Activated effector memory CD4-positive, alpha-beta T cell treated with anti-CD3 and anti-CD28 coated beads, Interleukin-2, amount 50 U/mL, for 16 hours (primary cell): Measurements from ENCODE around the gene CSNK1G1.
A peak's percentile ranks its signal among the peaks of the same experiment; 100 is the strongest.

ENCODE experiments used
- DNase-seq: peaks from one replicate; pipeline ENCODE4 v3.0.0-alpha.2; 2020

The CSNK1G1 gene

DNA sequence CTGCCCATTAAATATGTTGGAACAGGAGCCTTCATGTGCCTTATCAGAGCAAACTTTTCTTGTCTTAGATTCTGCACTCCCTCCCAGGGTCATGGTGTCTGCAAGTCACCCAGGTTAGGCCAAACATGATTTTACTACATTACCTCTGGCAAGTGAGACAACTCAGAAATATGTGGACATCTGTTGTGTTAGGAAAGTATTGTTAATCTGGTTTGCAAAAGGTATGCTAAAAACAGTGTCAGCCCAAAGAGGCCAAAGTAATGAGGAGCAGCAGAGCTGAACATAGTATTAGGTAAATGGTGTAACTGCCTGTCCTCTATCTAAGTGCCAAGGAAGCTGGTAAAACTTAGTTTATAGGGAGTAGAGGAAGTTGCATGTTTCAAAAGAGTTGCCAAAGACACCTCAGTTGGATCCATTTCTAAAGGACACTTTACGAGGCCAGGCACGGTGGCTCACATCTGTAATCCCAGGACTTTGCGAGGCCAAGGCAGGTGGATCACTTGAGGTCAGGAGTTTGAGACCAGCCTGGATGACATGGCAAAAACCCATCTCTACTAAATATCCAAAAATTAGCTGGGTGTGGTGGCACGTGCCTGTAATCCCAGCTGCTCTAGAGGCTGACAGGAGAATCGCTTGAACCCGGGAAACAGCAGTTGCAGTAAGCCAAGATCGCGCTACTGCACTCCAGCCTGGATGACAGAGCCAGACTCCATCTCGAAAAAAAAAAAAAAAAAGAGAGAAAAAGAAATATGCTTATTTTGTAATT is 170.6 kb downstream of the CSNK1G1 start:
- no peak for DNase-seq

DNA sequence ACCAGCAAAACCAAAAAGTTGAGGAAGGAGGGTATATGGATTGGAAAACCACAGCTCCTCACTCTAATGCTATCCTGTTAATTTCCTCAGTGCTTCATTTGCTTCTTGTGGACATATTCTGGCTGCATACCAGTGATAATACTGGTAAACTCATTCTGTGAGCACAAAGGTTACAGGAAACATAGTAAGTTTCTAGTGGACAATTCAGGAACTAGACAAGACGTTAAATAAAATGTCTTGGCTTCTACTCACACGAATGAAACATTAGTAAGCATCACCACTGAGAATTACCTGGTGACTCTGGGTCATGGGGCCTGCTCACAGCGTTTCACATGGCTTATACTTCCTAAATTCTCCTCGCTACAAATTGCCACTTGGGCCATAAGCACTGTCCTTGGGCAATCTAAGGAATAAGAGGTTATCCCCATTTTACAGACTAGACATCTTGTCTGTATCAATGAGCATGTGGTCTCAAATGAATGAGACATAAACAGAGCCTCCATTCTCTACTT is 173.1 kb downstream of the CSNK1G1 start:
- DNase-seq = no peak

DNA sequence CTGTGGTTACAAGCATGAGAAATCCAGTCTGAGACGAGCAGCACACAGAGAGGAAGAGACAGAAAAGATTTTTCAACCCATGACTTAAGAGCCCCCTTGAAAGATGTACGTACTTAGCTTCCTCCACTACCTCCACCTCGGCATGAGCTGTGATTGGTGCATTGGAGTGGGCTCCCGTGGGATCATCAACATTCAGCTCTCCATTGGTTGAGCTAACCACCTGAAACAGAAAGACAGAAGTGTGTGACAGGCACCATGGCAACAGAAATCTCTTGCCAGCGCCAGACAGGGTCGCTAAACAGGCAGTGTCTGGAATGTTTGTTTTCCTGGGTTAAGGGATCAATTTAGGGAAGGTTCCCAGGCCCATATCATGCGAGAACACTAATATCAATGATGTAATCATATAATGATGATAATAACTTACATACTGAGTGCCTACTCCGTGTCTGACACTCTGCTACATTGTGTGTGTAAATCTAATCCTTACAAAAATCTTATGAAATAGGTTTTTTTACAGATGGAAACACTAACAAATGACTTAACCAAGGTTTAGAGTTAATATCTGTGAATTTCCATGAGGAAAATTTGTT is 175.6 kb downstream of the CSNK1G1 start:
- no peak for DNase-seq

DNA sequence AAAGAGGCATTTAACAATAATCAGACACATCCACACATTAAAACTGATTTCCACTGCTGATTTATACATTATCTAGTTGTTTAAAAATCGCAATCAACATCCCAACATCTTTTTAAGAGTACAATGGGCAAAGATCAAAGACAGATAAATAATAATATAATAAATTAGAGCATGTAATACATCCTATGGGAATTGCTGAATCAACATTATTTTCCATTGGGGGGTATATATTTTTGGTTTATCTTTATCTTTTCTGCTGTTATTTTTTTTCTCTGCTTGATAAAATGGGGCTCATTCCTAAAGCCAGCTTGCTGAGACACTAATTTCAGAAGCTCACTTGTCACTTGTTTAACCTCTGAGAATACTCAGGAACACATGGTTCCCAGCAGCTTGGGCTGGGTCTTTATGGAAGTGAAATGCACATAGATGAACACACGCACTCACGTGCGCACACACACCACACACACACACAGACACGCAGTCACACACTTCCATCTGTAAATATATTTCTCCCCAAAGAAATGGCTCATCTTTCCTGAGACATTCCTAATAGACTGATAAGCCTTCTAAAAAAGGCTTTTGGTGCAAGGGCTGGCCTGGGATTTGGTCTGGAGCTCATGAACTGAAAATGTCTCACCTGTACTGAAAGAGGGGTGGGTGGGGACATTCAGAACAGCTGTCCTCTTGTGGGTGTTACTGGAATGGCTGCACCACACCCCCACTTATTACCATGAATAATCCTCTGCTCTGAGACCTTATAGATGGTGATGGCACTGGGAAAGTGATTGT is 189.7 kb downstream of the CSNK1G1 start:
- DNase-seq = no peak

DNA sequence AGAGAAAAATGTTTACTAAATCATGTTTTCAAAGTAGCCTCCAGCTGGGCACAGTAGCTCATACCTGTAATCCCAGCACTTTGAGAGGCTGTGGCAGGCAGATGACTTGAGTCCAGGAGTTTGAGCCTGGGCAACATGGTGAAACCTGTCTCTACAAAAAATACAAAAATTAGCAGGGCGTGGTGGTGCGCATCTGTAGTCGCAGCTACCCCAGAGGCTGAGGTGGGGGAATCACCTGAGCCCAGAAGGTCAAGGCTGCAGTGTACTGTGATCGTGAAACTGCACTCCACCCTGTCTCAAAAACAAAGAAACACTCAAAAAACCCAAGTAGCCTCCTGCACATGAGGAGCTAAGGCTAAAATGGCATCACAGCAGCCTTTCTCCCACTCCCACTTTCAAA is 191.5 kb downstream of the CSNK1G1 start:
- no peak for DNase-seq

DNA sequence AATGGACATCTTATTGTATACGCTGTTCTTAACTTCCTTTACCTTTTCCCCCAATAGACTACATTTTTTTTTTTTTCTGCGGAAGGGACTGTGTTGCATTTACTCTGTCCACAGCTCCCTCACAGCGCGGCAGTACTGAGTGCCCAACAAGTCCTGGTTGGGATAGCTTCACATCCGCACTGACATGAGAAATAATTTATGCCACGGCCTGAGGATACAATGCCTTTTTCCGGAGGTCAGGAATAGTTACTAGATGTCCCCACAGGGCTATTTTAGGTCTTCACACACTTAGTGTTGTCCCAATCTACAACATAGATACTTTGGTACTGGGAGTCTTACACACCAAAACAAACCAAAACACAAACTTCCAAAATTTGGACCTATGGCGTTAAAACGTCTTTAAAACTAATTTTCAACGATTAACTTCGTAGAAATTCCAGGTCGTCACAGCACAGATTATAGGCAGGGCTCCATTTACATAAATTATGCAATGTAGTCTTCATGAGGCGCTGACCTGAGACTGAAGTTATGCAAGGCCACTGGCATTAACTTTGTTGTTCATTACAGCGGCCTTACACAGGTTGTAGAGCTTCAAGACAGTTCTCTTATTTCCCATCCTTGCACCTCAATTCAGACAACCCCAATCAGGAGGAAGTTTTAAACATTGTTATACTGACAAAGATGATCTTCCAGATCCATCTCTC is 192.2 kb downstream of the CSNK1G1 start:
- DNase-seq = no peak

DNA sequence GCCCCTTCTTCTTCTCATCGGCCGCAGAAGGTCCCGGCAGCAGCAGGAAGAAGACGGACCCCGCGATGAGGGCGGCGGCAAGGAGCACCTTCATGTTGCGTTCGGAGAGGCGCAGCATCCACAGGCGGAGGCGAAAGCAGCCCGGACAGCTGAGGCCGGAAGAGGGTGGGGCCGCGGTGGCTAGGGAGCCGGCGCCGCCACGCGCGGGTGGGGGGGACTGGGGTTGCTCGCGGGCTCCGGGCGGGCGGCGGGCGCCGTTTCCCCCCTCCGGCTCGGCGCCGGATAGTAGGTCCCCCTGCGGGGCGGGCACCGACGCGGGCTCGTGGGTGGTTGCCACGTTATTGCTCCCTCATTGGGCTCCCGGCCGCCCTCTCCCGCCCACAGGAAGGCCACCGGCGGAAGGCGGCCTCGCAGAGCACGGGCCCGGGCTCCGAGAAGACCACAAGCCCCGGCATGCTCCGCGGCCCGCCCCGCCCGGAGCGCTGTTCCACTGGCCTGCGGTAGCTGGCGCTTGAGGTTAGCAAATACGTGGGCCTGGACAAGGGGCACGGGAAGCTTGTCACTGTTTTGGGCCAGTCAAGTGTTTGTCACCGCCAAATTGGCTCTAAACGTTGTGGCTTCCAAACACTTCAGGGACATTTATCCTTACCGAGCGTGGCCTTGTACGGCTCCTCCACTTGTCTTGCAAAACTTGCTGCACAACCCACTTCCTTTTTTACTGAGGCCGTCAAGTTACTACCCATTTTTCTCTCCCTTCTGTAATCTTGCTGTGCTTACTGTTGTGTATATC is 192.9 kb downstream of the CSNK1G1 start, which contains the start of gene PPIB:
Gene PPIB, minus strand, starts transcription at position 154 of the 790 bp plus-strand sequence. Its CDS starts 36 bp downstream, at position 118.
- DNase-seq = peak; percentile 99

DNA sequence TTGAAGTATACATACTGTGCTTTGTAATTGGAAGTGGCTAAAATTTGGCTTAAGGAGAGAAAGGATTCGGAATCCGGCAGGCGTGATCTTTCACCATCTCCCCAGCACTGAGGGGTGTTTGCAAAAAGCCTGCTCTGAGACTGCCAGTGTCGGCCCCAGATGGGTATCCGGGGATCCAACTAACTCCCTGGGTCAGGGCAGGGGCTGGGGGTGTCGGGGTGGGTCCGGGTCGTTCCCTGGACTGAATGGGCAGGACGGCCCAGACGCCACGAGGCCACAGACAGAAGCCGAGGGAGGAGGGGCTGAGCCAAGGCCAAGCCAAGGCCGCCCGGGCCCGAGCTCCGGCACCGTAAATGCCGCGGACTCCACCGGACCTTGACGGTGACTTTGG is 193.5 kb downstream of the CSNK1G1 start:
- DNase-seq = no peak

DNA sequence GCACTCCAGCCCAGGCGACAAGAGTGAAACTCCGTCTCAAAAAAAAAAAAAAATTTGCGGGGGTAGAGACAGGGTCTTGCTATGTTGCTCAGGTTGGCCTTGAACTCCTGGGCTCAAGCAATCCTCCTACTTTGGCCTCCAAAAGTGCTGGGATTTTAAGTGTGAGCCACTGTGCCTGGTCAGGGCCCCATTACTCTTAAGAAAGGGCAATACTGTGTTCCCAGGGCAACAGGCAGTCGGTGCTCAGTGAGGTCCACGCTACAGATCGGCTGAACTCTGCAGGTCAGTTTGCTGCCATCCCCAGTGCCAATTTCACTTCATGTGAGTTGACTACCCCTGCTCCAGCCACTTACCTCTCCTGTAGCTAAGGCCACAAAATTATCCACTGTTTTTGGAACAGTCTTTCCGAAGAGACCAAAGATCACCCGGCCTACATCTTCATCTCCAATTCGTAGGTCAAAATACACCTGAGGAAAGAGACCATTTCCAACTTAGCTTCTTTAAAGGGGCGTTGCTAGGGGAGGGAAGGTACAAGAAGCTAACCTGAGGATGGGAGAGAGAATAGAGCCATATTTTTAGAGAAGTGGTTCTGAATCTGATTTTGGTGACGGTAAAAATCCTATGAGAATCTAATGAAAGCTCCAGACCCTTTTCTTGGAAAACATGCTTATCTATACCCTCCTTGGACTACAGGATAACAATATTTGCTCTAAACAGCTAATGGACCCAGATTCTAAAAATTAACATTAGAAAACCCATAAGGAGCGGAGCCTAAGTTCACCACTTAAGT is 194.1 kb downstream of the CSNK1G1 start:
- DNase-seq = no peak

DNA sequence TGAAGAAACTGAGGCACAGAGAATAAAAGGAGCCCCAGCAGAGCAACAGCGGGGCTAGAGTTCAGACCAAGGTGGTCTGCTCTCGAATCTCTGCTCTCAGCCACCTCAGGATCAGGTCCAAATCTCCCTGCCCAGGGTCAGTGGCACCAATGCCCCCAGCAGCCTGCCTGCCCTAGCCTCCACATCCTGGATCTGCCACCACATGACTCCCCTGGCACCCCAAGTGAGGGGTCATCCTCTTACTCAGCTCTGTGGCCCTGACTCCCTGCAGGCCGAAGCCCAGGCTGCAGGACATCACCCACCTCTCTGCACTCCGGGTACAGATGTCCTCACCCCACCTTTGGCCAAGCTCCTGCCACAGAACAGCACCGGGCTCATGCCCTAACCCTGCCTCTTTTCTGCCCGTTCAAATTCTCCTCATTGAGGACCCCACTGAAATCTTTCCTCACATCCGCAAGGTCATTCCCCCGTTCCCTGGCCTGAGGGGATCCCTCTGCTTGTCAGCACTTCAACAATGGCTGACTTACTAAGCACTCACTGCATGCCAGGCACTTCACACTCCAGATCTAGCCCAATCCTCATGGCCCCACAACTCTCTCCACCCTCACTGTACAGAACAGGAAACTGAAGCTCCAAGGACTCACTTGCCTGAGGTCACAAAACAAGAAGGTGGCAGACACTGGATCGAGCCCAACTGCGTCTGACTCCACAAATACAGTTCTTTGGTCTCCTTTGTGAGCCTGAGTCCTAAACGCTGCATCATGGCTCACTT is 197.4 kb downstream of the CSNK1G1 start:
- DNase-seq = no peak

DNA sequence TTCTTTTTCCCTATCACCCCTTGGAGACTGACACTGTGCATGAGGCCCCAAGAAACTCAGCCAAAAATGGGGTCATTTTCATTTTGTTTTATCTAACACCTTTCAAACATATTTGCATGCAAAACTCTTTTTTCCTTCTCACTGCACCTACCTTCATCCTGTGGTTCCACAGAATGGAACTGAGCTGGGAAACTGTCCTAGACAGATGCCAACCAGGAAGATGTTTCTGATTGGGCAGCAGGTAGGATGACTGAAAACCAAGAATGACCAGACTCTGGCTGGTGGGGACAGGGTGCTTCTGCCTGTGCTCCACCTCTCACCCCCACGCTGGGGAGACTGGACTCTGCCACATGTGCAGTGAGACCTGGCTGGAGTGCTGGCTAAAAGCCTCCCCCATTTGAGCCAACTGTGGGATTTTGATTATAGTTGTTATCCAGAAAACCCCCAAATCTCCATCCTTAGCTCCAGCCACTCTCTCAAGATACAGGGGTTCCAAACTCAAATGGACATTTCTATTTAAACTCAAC is 198.3 kb downstream of the CSNK1G1 start:
- DNase-seq = no peak

DNA sequence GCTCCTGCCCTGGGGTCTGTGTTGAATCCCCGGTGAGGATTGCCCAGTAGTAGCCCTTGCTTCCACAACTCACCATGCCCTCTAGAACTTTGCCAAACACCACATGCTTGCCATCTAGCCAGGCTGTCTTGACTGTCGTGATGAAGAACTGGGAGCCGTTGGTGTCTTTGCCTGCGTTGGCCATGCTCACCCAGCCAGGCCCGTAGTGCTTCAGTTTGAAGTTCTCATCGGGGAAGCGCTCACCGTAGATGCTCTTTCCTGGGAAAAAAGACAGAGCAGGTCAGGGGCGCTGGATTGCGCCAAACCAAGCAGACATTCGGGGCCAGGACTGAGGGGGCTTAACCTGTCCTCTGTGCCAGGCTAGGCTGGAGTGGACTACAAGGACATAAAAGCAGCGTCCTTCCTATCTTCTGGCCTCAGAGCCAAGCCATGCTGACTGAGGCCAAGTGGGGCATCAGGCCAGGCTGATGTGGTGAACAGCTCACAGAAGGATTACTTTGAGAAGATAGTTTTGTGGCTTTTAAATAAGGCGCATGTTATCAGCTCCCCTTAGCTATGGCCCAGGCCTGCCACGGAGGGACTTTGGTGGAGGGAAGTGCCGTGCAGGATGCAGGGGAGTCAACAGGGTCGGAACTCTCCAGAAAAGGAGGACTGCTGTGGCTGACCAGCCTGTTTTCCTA is 199.2 kb downstream of the CSNK1G1 start:
- no peak for DNase-seq

DNA sequence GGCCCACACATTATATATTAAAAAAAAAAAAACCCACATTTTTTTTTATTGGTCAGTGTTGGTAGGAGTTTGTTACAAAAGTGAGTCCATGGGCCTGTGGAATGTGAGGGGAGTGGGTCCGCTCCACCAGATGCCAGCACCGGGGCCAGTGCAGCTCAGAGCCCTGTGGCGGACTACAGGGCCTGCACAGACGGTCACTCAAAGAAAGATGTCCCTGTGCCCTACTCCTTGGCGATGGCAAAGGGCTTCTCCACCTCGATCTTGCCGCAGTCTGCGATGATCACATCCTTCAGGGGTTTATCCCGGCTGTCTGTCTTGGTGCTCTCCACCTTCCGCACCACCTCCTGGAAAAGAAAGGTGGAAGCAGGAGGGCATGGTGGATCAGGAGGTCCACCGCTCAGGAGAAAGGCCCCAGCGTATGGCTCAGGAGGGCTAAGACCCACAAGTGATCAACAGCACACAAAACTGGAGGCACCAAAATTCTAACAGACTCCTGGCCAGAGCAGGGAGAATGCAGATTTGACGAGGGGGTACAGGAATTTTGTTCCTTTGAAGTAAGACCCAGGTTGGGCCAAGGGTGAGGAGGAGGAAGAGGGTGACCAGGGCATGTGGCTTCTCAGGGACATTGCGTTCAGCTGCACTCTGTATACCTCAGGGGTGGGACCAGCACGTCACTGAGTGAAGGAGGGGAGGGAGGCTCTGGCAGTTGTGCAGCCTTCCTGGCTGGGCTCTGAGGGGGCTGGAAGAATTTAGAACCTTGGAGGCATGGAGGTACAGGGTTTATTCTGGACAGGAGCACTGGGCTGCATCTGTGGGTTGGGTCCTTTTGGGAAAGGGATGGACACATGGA is 199.9 kb downstream of the CSNK1G1 start:
- no peak for DNase-seq

DNA sequence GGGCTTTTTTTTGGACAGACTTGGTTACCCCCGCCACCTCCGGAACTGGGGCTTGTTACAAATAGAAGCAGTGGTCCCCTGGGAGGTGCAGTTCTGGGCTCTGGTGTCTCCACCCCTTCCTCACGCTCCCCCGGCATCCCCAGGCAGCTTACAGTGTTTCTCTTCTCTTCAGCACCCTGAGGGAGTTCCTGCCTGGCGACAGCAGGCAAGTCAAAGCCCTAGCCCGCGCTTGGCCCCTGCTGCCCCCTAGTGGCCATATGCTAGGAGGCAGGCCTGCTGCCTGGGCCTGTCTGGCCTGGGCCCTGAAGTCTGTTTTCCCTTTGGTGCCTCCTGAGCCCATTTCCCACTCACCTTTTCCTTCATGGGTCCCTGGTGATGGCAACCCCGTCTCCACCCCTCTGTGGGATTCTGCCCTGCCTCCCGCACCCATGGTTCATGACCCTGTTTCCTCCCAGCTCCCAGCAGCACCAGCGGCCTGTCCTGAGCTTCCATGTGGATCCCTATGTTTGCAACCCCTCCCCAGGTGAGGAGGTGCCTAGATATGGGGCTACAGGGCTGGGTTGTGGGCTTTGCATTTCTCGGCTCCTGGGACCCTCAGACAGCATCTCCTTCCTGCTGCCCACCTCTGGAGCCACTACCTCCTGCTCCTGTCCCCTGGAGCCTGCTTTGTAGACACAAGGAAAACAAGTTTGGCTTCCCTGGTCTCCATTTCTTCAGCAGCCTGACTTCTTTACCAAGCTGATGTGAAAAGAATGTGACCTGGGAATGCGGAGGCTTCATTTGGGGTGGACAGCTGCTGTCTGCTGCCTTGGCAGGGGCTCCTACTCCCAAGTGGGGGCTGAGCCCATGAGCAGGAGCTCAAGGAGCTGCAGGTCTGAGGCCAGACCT is 202.2 kb downstream of the CSNK1G1 start:
- DNase-seq = peak; percentile 97

DNA sequence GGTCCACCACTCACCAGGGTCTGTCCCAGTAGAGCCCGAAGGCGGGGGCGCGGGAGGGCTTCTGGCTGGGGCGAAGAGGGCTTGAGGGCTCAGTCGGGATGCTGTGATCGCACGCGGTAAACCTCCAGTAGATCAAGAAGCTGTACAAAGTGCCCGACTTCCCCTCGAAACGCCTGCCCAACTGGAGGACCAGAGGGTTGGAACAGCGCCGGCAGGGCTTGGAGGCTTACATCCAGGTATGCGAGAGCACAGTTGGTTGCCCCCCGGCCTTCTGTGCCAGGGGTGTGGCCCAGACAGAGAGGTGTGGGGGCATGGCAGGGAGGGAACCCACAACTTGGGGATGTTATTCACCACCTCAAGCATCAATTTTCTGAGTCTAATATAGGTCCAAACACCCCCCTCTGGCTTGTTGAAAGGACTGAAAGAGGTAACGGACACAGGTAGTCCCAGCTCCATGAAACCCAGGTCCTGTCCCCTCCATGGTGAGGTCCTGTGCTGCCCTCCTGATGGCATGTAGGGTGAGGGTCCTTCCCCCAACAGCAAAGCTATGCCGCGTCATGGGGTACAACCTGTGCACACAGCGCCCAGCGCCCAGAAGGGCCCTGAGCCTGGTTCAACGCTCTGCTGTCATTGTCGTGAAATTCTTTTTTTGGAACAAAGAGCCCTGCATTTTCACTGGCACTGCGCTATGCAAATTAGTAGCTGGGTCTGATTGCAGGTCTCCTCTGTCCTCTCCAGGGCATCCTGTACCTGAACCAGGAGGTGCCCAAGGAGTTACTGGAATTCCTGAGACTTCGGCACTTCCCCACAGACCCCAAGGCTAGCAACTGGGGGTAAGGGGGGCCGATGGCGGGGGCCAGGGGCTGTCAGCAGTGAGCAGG is 203.2 kb downstream of the CSNK1G1 start:
- DNase-seq = no peak

DNA sequence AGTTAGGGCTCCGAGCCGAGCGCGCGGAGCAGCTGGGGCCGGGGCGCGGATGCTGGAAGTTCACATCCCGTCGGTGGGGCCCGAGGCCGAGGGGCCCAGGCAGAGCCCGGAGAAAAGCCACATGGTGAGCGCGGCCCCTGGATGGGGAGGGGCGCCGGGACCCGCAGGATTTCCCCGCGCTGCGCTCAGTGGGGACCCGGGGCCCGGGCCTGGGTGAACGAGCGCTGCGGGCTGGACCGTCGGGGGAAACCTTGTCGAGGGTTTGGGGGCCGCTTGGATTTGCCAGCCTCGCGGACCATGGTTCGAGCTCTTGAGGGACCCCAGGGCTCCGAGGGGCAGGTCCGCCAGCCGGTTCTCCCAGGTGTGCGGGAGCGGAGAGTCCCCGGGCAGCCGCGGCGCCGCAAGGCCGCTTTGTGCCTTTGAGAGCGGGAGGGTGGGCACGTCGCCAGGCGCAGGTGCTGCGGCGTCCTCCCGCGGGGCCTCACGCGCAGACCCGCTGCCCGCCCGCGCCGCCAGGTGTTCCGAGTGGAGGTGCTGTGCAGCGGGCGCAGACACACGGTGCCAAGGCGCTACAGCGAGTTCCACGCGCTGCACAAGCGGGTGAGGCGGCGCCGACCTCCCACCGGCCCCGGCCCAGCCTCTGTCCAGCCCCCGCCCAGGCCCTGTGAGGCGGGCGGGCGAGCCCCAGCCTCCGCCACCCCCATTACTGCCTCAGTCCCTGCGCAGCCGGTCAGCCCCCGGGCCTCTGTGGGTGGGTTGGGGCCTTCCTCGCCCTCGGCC is 204.1 kb downstream of the CSNK1G1 start, which contains the start of gene SNX22:
Gene SNX22, plus strand, starts transcription at position 5 of the 780 bp plus-strand sequence. Its CDS starts 45 bp downstream, at position 50.
- DNase-seq = peak; percentile 73
